HG03045 (cell line): Measurements from ENCODE around the gene ALDH5A1.
A peak's percentile ranks its signal among the peaks of the same experiment; 100 is the strongest.

ENCODE experiments used
- ATAC-seq: cut with Tn5 transposase; IDR thresholded peaks from one replicate; pipeline ENCODE4 v1.9.1; 2021; ENCODE audit warnings: mild to moderate bottlenecking, moderate library complexity; ENCODE audit not compliant: unreplicated experiment

Gene ALDH5A1

DNA sequence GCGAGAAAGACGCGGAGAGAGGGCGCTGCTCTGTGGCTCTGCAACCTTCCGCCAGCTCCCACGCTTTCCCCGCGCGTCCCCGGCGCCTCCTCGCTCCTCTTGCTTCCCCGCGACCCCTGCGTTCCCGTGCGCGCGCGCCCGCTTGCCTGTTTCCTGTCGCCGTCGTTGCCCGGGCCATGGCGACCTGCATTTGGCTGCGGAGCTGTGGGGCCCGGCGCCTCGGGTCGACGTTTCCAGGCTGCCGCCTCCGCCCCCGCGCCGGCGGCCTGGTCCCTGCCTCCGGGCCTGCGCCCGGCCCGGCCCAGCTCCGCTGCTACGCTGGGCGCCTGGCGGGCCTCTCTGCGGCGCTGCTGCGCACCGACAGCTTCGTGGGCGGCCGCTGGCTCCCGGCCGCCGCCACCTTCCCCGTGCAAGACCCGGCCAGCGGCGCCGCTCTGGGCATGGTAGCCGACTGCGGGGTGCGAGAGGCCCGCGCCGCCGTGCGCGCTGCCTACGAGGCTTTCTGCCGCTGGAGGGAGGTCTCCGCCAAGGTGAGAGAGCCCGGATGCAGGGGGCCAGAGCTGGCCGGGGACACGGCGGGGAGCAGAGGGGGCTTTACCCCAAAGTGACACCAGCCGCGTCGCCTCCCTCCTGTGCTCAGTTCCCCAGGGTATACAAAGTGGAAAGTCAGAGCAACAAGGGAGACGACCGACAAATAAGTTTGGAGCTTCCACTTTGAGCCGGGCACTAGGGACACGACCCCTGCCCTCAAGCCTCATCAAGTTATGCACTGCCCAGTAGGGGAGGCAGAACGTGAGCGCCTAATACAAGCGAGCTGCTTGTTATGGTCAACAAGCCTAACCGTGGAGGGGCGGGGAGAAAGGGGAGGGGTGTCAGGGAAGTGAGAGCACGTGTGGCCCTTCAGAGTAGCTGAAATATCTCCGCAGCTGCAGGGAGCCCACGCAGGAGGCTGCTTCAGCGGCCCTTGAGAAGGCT, at the start of gene ALDH5A1:
Gene ALDH5A1, plus strand, starts transcription at position 149 of the 975 bp plus-strand sequence. Its CDS starts 28 bp downstream, at position 177.
- peak; percentile 66 for ATAC-seq

GRCh38 chr6:24445704-24446103, 49.1 kb upstream of the ALDH5A1 start:
- no peak for ATAC-seq

GRCh38 chr6:24446670-24447069, 48.1 kb upstream of the ALDH5A1 start:
- ATAC-seq, result no peak

DNA sequence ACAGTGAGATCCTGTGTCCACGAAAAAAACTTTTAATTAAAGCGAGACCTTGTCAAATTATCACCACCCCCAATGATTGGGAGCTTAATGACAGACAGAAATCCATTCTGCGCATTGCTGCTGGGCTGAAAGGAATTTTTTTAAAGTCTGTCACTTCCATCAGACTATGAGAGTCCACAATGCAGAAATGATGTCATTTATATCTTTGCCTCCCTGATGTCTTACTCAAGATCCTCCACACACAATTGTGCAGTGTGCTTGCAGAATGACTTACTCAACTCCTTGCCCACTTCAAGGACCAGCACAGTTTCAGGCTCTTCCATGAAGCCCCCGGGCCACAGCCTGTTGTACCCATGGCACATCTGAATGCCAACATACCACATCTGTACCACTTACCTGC, 46.4 kb upstream of the ALDH5A1 start:
- no peak for ATAC-seq

GRCh38 chr6:24448828-24449525, 45.8 kb upstream of the ALDH5A1 start:
- ATAC-seq, result no peak

GRCh38 chr6:24451581-24452388, 43.0 kb upstream of the ALDH5A1 start:
- ATAC-seq, result no peak

DNA sequence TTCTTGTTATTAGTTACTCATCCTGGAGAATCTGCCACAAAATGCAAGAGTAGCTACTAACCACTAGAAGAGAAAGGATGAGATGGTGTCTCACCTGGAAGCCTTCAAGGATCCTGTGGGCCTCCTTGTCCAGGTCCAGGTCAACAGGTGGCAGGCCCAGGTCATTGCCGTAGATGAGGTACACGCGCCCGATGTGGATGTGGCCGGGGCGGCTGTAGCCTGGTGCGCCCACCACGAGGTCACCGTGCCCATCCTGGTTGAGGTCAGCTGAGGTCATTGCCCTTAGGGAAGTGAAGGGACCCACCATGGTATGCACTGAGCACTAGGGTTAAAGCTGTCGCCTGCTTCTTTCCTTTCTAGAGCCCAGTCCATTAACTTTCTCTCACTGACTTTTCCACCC, 40.8 kb upstream of the ALDH5A1 start:
- ATAC-seq, result no peak

- ATAC-seq, result no peak
Observed at GRCh38 chr6:24454452-24454851, 40.3 kb upstream of the ALDH5A1 start.

GRCh38 chr6:24455061-24455460, 39.7 kb upstream of the ALDH5A1 start:
- ATAC-seq, result no peak

DNA sequence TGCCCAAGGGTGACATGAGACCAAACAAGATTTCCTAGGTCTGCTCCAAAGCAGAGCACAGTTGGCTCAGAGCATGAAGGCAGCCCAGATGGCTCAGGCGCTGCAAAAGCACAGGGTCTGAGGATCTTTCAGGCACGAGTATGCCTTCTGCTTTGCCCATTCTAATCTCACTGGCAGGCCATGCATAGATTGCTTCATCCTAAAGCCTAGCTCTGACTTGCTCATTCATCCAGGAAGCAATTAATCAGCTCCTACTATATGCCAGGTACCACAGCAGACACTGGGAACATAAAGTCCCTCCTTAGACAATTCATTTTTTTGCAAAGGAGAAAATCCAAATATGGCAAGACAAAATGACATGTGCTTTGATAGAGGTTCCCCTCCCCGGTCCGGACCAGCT, 36.6 kb upstream of the ALDH5A1 start:
- no peak for ATAC-seq

DNA sequence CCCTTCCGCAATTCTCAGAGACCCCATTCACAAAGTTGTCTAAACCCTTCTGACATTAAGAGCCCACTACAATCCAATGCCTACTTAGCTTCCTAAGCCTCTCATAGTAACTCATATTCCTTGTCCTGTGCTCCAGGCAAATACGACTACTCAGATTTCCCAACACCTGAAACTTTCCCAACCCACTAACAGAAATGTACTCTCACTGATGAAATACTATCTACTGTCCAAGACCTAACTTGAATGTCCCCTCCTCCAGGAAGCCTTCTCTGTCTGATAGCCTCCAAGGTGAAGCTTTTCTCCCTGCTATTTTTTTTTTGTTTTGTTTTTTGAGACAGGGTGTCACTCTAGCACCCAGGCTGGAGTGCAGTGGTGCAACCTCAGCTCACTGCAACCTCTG, 35.8 kb upstream of the ALDH5A1 start:
- ATAC-seq, result no peak

DNA sequence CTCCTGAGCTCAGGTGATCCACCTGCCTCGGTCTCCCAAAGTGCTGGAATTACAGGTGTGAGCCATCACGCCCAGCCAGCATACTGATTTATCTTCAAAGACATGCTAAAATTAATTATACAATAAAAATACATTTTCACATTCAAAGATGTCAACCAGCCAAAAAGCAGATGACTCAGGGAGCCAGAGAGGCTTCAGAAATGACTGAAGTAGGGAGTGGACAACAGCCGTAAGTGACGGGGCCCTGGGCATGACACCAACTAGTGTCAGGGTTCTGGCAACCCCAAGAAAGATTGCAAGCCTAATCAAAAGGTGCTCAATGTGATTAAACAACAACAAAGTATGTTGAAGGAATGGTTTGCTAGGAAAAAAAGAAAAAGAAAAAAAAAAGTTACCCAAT, 33.8 kb upstream of the ALDH5A1 start:
- no peak for ATAC-seq

GRCh38 chr6:24464253-24465038, 30.3 kb upstream of the ALDH5A1 start:
- no peak for ATAC-seq

GRCh38 chr6:24469811-24470210, 25.0 kb upstream of the ALDH5A1 start:
- ATAC-seq, result no peak

DNA sequence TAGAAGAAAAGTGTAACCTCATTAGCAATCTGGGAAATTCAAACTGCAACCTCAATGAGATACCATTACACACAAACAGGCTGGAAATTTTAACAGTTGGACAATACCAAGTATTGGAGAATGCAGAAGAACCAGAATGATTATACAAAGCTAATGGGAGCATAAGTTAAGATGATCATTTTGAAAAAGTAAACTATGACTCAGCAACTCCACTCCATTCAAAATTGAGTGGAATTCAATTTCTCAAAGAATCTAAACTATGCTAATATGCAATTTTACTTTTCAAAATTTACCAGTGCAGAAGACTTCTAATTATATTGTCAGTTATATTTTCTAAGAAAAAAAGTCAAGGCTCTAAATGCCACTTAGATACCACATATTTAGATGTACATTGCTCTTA, 22.6 kb upstream of the ALDH5A1 start:
- ATAC-seq, result no peak

DNA sequence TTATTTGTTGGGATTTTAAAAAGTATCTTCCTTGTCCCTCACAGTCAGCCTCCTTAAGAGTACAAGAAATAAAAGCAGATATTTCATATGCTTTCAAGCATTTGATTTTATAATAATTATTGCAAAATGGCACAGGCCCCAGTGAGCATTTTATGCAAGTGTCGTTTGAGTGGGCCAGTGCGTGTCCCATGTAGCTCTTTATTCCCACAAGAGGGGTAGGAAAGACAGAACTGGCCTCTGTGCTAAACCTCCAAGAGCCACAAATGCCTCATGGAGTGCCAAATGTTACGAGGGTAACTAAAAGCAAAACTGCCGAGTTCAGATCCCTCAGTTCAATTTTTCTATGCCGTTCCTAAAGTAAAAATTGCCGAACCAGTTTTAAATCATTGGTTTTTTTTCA, 18.1 kb upstream of the ALDH5A1 start:
- ATAC-seq, result no peak

GRCh38 chr6:24477070-24477469, 17.7 kb upstream of the ALDH5A1 start:
- ATAC-seq, result no peak

GRCh38 chr6:24478903-24479302, 15.9 kb upstream of the ALDH5A1 start:
- no peak for ATAC-seq

- ATAC-seq, result no peak
Observed at GRCh38 chr6:24480705-24481104, 14.1 kb upstream of the ALDH5A1 start.

DNA sequence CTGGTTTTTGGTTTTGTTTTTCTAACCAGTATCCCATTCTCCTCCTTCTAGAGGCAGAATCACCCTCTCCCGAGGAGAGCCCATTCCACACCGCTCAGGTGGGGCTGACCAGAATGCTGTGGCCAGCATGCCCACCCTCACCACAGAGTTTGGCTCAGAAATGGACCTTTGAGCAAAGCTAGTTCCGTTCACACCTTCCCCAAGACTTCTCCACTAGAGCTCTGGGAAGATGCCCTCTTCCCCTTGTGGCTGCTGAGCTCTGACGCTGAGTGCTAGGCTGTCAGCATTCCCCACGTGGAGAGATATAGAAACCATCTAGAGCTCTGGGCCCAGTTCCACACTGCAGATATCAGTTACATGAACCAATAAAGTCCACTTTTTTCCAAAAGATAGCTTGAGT, 13.3 kb upstream of the ALDH5A1 start:
- ATAC-seq, result no peak
